Colonic mucosa (tissue), 4 donors: ENCODE measurements around the gene SOX6. TPM values are rescaled to one million over a fixed set of nuclear protein-coding genes. Genes with fewer than 3 reads are reported as not detected.

Experiments used
- DNase-seq: peaks from one replicate; pipeline ENCODE4 v3.0.0-alpha.2; 2020
- H3K27ac ChIP-seq: fragments of 200-600 bp; one replicate; pipeline ENCODE4 v1.8.0; 2021
- H3K27me3 ChIP-seq: fragments of 200-600 bp; one replicate; pipeline ENCODE4 v1.8.0; 2021
- H3K36me3 ChIP-seq: fragments of 200-600 bp; one replicate; pipeline ENCODE4 v1.8.0; 2021
- H3K4me1 ChIP-seq: fragments of 200-600 bp; one replicate; pipeline ENCODE4 v1.8.0; 2021; ENCODE audit warnings: mild to moderate bottlenecking
- H3K4me3 ChIP-seq: fragments of 200-600 bp; one replicate; pipeline ENCODE4 v1.8.0; 2021
- H3K9ac ChIP-seq, 2 donors: one replicate each; pipeline ENCODE4 v1.7.0; 2013; ENCODE audit warnings: control low read depth in 2 of 2, low read depth in 2 of 2, low read length in 2 of 2
- H3K9me3 ChIP-seq: fragments of 200-600 bp; one replicate; pipeline ENCODE4 v1.8.0; 2021
- intact Hi-C: fragments of 100-400 bp; cut with DNase I; formaldehyde crosslinking; loops from one replicate; pipeline ENCODE4 v1.14.1; 2022
- total RNA-seq, 2 donors: library from RNA; stranded (reverse); fragmentation: NEBNext Ultra II Directional in 1 of 2; extraction: Animal tissue kit (Norgen Biotek cat#: 25700) in 1 of 2; gene quantifications; one replicate each; pipeline ENCODE4 v1.2.1, GENCODE V29; 2021
- TF ChIP-seq, protein P1 (sequence below): fragments of 200-600 bp; IDR thresholded peaks from one replicate; pipeline ENCODE4 v1.8.0; 2022; ENCODE audit warnings: antibody characterized with exemption, mild to moderate bottlenecking
- donor health status: healthy.
- donor health status: DM: no; HTN: no; CAD: no.
- donor health status: DM: no; HTN: no; CAD: no.

The SOX6 gene
- total RNA-seq, 2 donors from 2014 or later = 2.1 to 3.0 TPM

DNA sequence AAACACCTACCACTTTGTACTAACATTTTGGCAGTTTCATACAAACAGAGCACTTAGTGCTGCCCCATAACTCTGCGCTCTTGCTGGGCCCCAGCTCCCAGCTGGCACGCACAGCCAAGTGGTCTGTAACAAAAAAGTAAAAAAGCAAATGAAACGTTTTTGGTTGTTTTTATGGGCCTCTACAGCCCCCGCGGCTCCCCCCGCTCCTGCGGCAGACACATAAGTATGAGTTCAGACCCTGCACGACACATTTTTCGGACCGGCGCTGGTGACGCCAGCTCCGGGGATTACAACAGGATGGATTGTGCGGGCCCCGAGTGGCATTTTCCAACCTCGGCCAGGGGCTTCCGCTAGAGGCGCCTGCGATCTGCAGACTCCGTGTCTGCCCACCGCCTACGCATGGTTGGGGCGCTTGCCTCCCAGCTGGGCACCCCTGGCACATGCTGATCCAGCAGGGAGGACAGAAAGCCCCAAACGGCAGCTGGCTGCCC lies 418.2 kb downstream of the SOX6 start:
- DNase-seq = no peak
- H3K4me3 ChIP-seq = no peak overlapping the region
- H3K4me1 ChIP-seq = no peaks in the 10 kb centered on the region
- H3K36me3 ChIP-seq = no peaks in the 10 kb centered on the region
- H3K27ac ChIP-seq = no peak overlapping the region
- TF ChIP-seq, protein P1, sequence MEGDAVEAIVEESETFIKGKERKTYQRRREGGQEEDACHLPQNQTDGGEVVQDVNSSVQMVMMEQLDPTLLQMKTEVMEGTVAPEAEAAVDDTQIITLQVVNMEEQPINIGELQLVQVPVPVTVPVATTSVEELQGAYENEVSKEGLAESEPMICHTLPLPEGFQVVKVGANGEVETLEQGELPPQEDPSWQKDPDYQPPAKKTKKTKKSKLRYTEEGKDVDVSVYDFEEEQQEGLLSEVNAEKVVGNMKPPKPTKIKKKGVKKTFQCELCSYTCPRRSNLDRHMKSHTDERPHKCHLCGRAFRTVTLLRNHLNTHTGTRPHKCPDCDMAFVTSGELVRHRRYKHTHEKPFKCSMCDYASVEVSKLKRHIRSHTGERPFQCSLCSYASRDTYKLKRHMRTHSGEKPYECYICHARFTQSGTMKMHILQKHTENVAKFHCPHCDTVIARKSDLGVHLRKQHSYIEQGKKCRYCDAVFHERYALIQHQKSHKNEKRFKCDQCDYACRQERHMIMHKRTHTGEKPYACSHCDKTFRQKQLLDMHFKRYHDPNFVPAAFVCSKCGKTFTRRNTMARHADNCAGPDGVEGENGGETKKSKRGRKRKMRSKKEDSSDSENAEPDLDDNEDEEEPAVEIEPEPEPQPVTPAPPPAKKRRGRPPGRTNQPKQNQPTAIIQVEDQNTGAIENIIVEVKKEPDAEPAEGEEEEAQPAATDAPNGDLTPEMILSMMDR = no peak
- no peak overlapping the region for H3K9ac ChIP-seq
- H3K27me3 ChIP-seq = no peaks in the 10 kb centered on the region
- H3K9me3 ChIP-seq = no peaks in the 10 kb centered on the region
- intact Hi-C loops = no loop called here

DNA sequence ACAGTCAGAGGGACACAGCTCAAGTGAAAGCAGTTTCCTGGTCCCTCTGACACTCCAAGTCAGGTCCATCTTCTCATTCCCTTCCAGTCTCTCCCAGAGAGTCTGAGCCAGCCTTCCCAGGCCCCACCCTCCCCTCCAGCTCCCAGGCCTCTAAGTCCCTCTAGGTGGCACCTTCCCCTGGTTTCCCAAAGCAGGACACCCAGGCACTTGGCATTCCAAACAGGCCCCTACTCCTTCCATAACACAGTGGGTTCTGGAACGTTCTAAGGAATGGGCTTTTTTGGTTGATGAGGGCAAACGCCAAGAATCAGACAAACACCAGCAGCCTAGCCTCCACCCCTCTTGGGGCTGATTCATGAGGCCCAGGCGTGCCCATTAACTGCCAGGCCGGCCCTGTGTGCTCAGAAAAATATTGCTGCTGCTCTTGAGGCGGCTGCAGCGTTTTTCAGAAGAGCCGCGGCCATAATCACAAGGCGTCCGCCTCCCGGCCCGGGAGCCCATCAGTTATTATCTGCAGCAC lies 418.7 kb downstream of the SOX6 start:
- no peak for DNase-seq
- H3K27me3 ChIP-seq = no peaks in the 10 kb centered on the region
- intact Hi-C loops = no loop called here
- TF ChIP-seq, protein P1 = no peak
- H3K4me1 ChIP-seq = no peaks in the 10 kb centered on the region
- no peak overlapping the region for H3K4me3 ChIP-seq
- H3K9me3 ChIP-seq = no peaks in the 10 kb centered on the region
- H3K9ac ChIP-seq = no peak overlapping the region
- H3K27ac ChIP-seq = no peak overlapping the region
- no peaks in the 10 kb centered on the region for H3K36me3 ChIP-seq

DNA sequence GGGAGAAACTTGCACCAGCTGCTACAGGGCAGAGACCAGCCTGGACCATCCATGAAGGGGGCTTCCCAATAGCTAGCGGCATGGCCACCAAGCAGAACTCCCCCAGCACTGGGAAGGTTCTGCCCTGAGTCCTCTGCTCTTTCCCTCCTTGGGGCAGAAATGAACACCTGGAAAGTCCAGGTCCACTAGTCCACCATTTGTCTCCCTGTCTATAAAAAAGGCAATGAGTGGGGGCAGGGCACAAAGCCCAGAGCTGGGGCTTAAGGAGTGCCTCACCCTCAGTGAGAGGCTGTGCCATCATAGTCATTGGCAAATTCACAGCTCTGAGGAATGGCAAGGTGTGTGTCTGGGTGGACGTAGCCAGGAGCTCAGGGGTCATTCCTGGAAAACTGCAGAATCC lies 420.3 kb downstream of the SOX6 start:
- H3K27me3 ChIP-seq = no peaks in the 10 kb centered on the region
- H3K4me3 ChIP-seq = no peak overlapping the region
- TF ChIP-seq, protein P1 = no peak
- H3K9me3 ChIP-seq = no peaks in the 10 kb centered on the region
- intact Hi-C loops = no loop called here
- no peaks in the 10 kb centered on the region for H3K36me3 ChIP-seq
- no peaks in the 10 kb centered on the region for H3K4me1 ChIP-seq
- DNase-seq = no peak
- no peak overlapping the region for H3K9ac ChIP-seq
- H3K27ac ChIP-seq = no peak overlapping the region

DNA sequence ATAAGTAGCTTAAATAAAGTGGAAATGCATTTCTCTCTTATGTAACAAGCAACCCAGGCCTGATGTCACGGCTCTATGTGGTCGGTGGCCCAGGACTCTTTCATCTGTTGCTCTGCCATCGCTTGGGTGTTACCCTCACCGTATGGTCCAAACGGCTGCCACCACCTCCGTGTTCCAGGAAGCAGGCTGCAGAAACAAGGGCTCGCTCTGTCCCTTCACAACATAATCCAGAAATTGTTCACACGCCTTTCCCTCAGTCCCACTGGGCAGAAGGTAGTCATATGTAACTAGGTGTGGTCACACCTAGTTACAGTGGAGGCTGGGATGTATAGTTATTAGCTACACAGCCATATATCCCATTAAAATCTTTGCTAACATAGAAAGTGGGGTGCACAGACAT lies 421.0 kb downstream of the SOX6 start:
- Histone ChIP-seq H3K36me3 (no peaks in the 10 kb centered on the region), H3K27me3 (no peaks in the 10 kb centered on the region), H3K4me3 (no peak overlapping the region), H3K4me1 (no peaks in the 10 kb centered on the region), H3K27ac (no peak overlapping the region), H3K9ac (no peak overlapping the region), H3K9me3 (no peaks in the 10 kb centered on the region)
- no peak for DNase-seq
- intact Hi-C loops = no loop called here
- TF ChIP-seq, protein P1 = no peak

DNA sequence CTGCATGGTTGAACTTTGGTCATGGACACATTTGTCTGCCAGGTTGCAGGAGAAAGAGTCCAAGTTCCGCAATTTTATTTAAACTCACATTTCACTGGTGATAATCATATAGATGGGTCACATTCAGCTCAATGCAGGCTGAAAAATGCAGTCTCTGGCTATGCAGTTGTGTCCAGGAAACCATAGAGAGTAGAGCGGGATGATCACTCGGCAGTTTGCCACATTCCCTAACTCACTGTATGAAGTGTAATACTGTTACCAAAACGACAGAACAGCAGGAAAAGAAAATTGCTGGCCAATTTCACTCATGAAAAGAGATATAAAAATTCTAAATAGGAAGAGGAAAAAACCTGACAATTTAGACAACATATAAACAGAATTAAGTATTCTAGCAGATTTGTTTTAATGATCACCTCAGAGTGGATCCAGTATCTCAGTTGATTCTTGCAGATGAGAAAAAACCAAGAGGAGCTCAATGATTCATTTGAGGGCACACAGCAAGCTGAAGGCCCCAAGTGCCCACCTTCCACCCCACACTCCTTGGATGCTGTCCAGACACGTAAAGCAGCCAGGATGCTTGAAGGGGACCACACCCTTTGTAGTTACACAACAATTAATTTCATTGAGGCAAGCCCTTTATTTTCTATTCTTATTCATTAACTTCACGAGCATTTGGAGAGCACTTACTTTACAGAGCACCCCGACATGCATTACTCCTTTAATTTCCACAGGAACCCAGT lies 422.3 kb downstream of the SOX6 start:
- Histone ChIP-seq H3K4me1 (no peaks in the 10 kb centered on the region), H3K27me3 (no peaks in the 10 kb centered on the region), H3K9ac (no peak overlapping the region), H3K9me3 (no peaks in the 10 kb centered on the region), H3K36me3 (no peaks in the 10 kb centered on the region), H3K4me3 (no peak overlapping the region), H3K27ac (peak overlapping the region; percentile 12)
- DNase-seq = no peak
- intact Hi-C loops = no loop called here
- TF ChIP-seq, protein P1 = no peak
